GM23248 (cell line): ENCODE results near the gene TP53. TPM values are rescaled to one million over a fixed set of nuclear protein-coding genes. Genes with fewer than 3 reads are reported as not detected.

Experiments
- DNase-seq: peaks from one replicate; pipeline ENCODE4 v3.0.0-alpha.2; 2015
- H2AFZ ChIP-seq: fragments of 200-600 bp; sonication (generic); 2 replicates; pipeline ENCODE4 v1.6.1; 2016; ENCODE audit warnings: antibody characterized with exemption
- H3F3A ChIP-seq: fragments of 200-600 bp; sonication (generic); 2 replicates; pipeline ENCODE4 v1.6.1; 2016; ENCODE audit warnings: mild to moderate bottlenecking, antibody characterized with exemption, mixed run types; ENCODE audit not compliant: insufficient read depth
- H3K27ac ChIP-seq: fragments of 200-600 bp; sonication (generic); 2 replicates; pipeline ENCODE4 v1.5.1; 2016; ENCODE audit warnings: mild to moderate bottlenecking
- H3K27me3 ChIP-seq: fragments of 200-600 bp; sonication (generic); replicated peaks from 2 replicates; pipeline ENCODE4 v1.6.1; 2016; ENCODE audit warnings: mild to moderate bottlenecking; ENCODE audit not compliant: insufficient read depth
- H3K36me3 ChIP-seq: fragments of 200-600 bp; sonication (generic); 2 replicates; pipeline ENCODE4 v1.6.1; 2016; ENCODE audit warnings: low read depth, mild to moderate bottlenecking
- H3K4me1 ChIP-seq: fragments of 200-600 bp; sonication (generic); 2 replicates; pipeline ENCODE4 v1.6.1; 2016; ENCODE audit warnings: mild to moderate bottlenecking; ENCODE audit not compliant: insufficient read depth
- H3K4me2 ChIP-seq: fragments of 200-600 bp; sonication (generic); one replicate; pipeline ENCODE4 v1.6.1; 2016; ENCODE audit warnings: mild to moderate bottlenecking; ENCODE audit not compliant: unreplicated experiment
- H3K4me3 ChIP-seq: fragments of 200-600 bp; sonication (generic); 2 replicates; pipeline ENCODE4 v1.5.1; 2016; ENCODE audit warnings: mild to moderate bottlenecking
- H3K79me2 ChIP-seq: fragments of 200-600 bp; sonication (generic); 2 replicates; pipeline ENCODE4 v1.6.1; 2016; ENCODE audit warnings: mild to moderate bottlenecking; ENCODE audit not compliant: insufficient read depth
- H3K9ac ChIP-seq: fragments of 200-600 bp; sonication (generic); 2 replicates; pipeline ENCODE4 v1.6.1; 2016; ENCODE audit warnings: mild to moderate bottlenecking
- H3K9me2 ChIP-seq: fragments of 200-600 bp; sonication (generic); 2 replicates; pipeline ENCODE4 v1.6.1; 2016; ENCODE audit warnings: mixed run types, mild to moderate bottlenecking, moderate library complexity; ENCODE audit not compliant: insufficient read depth
- H3K9me3 ChIP-seq: fragments of 200-600 bp; sonication (generic); one replicate; pipeline ENCODE4 v1.6.1; 2017; ENCODE audit warnings: low read depth
- H4K20me1 ChIP-seq: fragments of 200-600 bp; sonication (generic); 2 replicates; pipeline ENCODE4 v1.6.0; 2016; ENCODE audit not compliant: insufficient read depth
- EZH2 ChIP-seq: fragments of 200-600 bp; sonication (generic); IDR thresholded peaks from 2 replicates; pipeline ENCODE4 v1.6.1; 2018; ENCODE audit warnings: antibody characterized with exemption, mild to moderate bottlenecking; ENCODE audit not compliant: insufficient read depth, poor library complexity, severe bottlenecking
- EZH2phosphoT487 ChIP-seq: fragments of 200-600 bp; sonication (generic); IDR thresholded peaks from 2 replicates; pipeline ENCODE4 v1.6.1; 2018; ENCODE audit warnings: antibody characterized with exemption, moderate library complexity, mild to moderate bottlenecking, low read depth; ENCODE audit not compliant: insufficient read depth
- WGBS, 2 experiments: methylation state at CpG; one replicate each; pipeline ENCODE4 v1.1.6; 2015 to 2017; ENCODE audit warnings: low lambda C conversion rate in 2 of 2, low coverage in 1 of 2; ENCODE audit errors: missing lambda C conversion rate in 2 of 2; 5-methylcytosine and 5-hydroxymethylcytosine counted together
- in situ Hi-C: fragments of 300-500 bp; cut with MboI; formaldehyde crosslinking; loops from 2 replicates; pipeline ENCODE4 v1.15.0; 2020
- polyA plus RNA-seq: library from polyadenylated mRNA; unstranded; fragments of >200 nt; fragmentation: Nextera tagmentation; extraction: Ambion mirVana; gene quantifications from 2 replicates; pipeline ENCODE4 v1.2.1, GENCODE V29; 2016
- total RNA-seq: library from RNA; depleted of rRNA; stranded (reverse); fragments of >200 nt; shearing (Covaris generic); gene quantifications from 2 replicates; pipeline ENCODE4 v1.2.3, GENCODE V29; 2014

Gene TP53
- total and polyA plus RNA-seq, 2 experiments from 2014 or later, result 26.2 to 29.8 TPM

DNA sequence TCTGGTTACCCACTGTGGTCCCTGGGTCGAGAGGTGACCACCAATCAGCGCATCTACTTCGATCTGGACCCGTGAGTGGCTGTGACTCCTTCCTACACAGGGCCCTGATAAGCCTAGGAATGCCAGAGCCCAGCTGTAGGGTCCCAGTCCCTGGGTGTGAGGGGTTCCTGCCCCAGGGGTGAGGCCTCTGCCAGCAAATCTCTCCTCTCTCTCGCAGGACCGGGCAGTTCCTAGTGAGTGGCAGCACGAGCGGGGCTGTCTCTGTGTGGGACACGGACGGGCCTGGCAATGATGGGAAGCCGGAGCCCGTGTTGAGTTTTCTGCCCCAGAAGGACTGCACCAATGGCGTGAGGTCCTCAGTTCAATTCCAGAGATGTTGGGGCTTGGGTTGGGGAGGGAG lies 15.5 kb upstream of the TP53 start:
- no peaks in the 10 kb centered on the region for H3K9me2 ChIP-seq
- 93 to 98% methylated on average over 11 of the region's 13 CpGs for WGBS, 2 experiments

DNA sequence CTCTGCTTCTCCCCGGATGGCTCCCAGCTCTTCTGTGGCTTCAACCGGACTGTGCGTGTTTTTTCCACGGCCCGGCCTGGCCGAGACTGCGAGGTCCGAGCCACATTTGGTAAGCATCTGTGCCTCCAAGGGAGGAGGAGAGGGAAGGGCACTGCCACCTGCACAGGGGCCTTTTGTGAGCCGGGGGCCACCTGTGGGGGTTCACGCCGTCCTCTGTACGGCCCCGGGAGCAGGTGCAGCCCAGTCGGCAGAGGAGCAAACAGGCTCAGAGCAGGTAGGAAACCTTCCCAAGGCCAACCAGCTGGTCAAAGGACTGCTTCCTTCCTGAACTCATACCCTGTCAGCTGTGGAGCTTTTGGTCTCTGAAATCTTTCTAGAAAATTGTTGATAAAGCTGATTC lies 14.4 kb upstream of the TP53 start:
- no peaks in the 10 kb centered on the region for H3F3A ChIP-seq
- 96% methylated on average over 13 to 14 of the region's 14 CpGs for WGBS, 2 experiments
- H3K27ac ChIP-seq, result no peak overlapping the region
- DNase-seq, result no peak
- in situ Hi-C loops, result no loop called here
- no peak overlapping the region for H3K4me2 ChIP-seq
- H3K27me3 ChIP-seq, result peaks cover 8% of the 10 kb centered on the region; the same call in 1 of the 2 replicates
- TF ChIP-seq EZH2 (no peak), EZH2phosphoT487 (no peak)
- H3K4me3 ChIP-seq, result no peak overlapping the region
- H3K36me3 ChIP-seq, result peaks cover 3% of the 10 kb centered on the region; the same call in 1 of the 2 replicates
- peaks cover 12% of the 10 kb centered on the region for H3K4me1 ChIP-seq
- H4K20me1 ChIP-seq, result no peaks in the 10 kb centered on the region
- H2AFZ ChIP-seq, result no peak overlapping the region
- no peaks in the 10 kb centered on the region for H3K79me2 ChIP-seq
- H3K9me2 ChIP-seq, result no peaks in the 10 kb centered on the region
- H3K9me3 ChIP-seq, result no peaks in the 10 kb centered on the region
- H3K9ac ChIP-seq, result no peak overlapping the region

More for the DNA sequence above, 15.5 kb upstream of the TP53 start:
- Histone ChIP-seq H2AFZ (no peak overlapping the region), H3K27ac (no peak overlapping the region), H3K79me2 (no peaks in the 10 kb centered on the region), H3K4me2 (no peak overlapping the region), H3K36me3 (peaks cover 3% of the 10 kb centered on the region; the same call in 1 of the 2 replicates), H3K9ac (no peak overlapping the region), H3K4me1 (peaks cover 12% of the 10 kb centered on the region), H4K20me1 (no peaks in the 10 kb centered on the region), H3F3A (no peaks in the 10 kb centered on the region), H3K27me3 (peaks cover 8% of the 10 kb centered on the region; the same call in 1 of the 2 replicates), H3K9me3 (no peaks in the 10 kb centered on the region), H3K4me3 (no peak overlapping the region)
- in situ Hi-C loops, result no loop called here
- DNase-seq, result no peak
- TF ChIP-seq EZH2phosphoT487 (no peak), EZH2 (no peak)

DNA sequence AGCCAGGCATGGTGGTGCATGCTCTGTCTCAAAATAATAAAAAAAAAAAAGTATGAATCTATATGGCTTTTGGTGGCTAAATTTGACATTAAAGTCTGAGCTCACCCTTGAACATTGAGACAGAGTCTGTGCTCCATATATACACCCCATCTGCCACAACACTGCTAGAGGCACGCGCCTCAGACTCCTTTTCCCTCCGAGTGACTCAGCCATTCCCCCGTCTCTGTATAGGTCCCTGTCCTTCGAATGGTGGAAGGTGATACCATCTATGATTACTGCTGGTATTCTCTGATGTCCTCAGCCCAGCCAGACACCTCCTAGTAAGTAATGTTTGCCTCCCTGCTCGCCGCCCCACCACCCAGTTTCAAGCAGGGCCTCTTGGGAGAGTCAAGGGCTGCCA lies 13.2 kb upstream of the TP53 start:
- no peak overlapping the region for H3K4me3 ChIP-seq
- no peak overlapping the region for H3K27ac ChIP-seq
- H4K20me1 ChIP-seq, result no peaks in the 10 kb centered on the region
- WGBS, 2 experiments, result 94 to 96% methylated on average over 7 of the region's 7 CpGs
- no peaks in the 10 kb centered on the region for H3K9me3 ChIP-seq
- H2AFZ ChIP-seq, result no peak overlapping the region
- peaks cover 5% of the 10 kb centered on the region; the same call in 1 of the 2 replicates for H3K27me3 ChIP-seq
- H3K4me1 ChIP-seq, result peaks cover 12% of the 10 kb centered on the region
- no peak overlapping the region for H3K4me2 ChIP-seq
- in situ Hi-C loops, result no loop called here
- no peaks in the 10 kb centered on the region for H3K9me2 ChIP-seq
- H3K36me3 ChIP-seq, result peaks cover 3% of the 10 kb centered on the region; the same call in 1 of the 2 replicates
- H3K79me2 ChIP-seq, result no peaks in the 10 kb centered on the region
- DNase-seq, result no peak
- H3K9ac ChIP-seq, result no peak overlapping the region
- no peaks in the 10 kb centered on the region for H3F3A ChIP-seq
- TF ChIP-seq EZH2phosphoT487 (no peak), EZH2 (no peak)

DNA sequence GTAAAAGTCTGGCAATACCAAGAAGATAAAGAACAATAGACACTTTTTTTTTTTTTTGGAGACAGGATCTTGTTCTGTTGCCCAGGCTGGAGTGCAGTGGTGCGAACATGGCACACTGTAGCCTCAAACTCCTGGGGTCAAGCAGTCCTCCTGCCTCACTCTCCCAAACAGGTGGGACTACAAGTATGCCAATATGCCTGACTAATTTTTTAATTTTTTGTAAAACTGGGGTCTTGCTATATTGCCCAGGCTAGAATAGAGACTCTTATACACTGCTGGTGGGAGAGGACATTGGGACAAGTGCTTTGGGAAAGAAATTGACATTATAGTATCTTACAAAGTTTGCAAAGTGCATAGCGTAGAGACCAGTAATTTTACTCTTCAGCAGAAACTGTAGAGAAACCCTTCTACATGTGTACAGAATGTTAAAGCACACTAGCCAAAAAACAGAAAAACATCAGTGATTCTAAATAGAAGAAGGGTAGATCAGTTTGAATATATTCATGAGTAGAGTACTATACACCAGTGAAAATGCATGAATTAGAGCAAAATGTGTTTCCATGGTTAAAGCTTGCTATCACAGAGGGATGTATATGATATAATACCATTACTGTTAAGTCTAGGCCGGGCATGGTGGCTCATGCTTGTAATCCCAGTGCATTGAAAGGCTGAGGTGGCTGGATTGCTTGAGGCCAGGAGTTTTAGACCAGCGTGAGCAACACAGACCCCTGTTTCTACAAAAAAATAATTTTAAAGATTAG lies 10.7 kb upstream of the TP53 start:
- no peaks in the 10 kb centered on the region for H3K9me3 ChIP-seq
- in situ Hi-C loops, result no loop called here
- no peaks in the 10 kb centered on the region for H3K4me1 ChIP-seq
- no peak overlapping the region for H3K4me2 ChIP-seq
- DNase-seq, result no peak
- H3K79me2 ChIP-seq, result no peaks in the 10 kb centered on the region
- no peak overlapping the region for H3K27ac ChIP-seq
- no peaks in the 10 kb centered on the region for H3F3A ChIP-seq
- no peaks in the 10 kb centered on the region for H3K9me2 ChIP-seq
- no peaks in the 10 kb centered on the region for H4K20me1 ChIP-seq
- H3K36me3 ChIP-seq, result peaks cover 3% of the 10 kb centered on the region; the same call in 1 of the 2 replicates
- no peak overlapping the region for H3K9ac ChIP-seq
- 96 to 98% methylated on average over 4 of the region's 4 CpGs for WGBS, 2 experiments
- no peak overlapping the region for H3K4me3 ChIP-seq
- H2AFZ ChIP-seq, result no peak overlapping the region
- TF ChIP-seq EZH2phosphoT487, result no peak
- TF ChIP-seq EZH2, result no peak
- no peaks in the 10 kb centered on the region for H3K27me3 ChIP-seq
